ENCODE data around the gene PRKAR1B. TPM values are rescaled to one million over a fixed set of nuclear protein-coding genes. Genes with fewer than 3 reads are reported as not detected.
A peak's percentile ranks its signal among the peaks of the same experiment; 100 is the strongest.

Gene PRKAR1B
- total RNA-seq (10 to 100 TPM in 4 of 5 donors, 1 to 10 TPM in 1; 4.5 to 45.8 (median 15.2) TPM), polyA plus RNA-seq (1 to 10 TPM; 5.0 to 9.3 (median 7.8) TPM)
- long read RNA-seq, donor 1, partial matches to known transcripts, result 0 of 3 reads
- long read RNA-seq, donor 1, other reads (novel, unspliced or antisense), result 0 of 3 reads
- long read RNA-seq, donor 2, partial matches to known transcripts, result 0 of 4 reads
- long read RNA-seq, donor 2, other reads (novel, unspliced or antisense), result 0 of 4 reads
- long read RNA-seq, donor 3, partial matches to known transcripts, result 0 of 1 reads
- long read RNA-seq, donor 3, other reads (novel, unspliced or antisense), result 0 of 1 reads
- long read RNA-seq, donor 4, result 0 reads
- long read RNA-seq, donor 5, partial matches to known transcripts, result 0 of 3 reads
- long read RNA-seq, donor 5, other reads (novel, unspliced or antisense), result 0 of 3 reads
- long read RNA-seq, donor 6, transcript PRKAR1B-201 (11 exons, 2,007 nt), result major isoform, 8 of 85 reads
- long read RNA-seq, donor 6, partial matches to known transcripts, result 65 of 85 reads
- long read RNA-seq, donor 6, other reads (novel, unspliced or antisense), result 9 of 85 reads
- long read RNA-seq, donor 7, partial matches to known transcripts, result 0 of 6 reads
- long read RNA-seq, donor 7, other reads (novel, unspliced or antisense), result 0 of 6 reads
- long read RNA-seq, donor 8, transcript PRKAR1B-201 (11 exons, 2,007 nt), result major isoform, 7 of 12 reads
- long read RNA-seq, donor 8, partial matches to known transcripts, result 0 of 12 reads
- long read RNA-seq, donor 8, other reads (novel, unspliced or antisense), result 0 of 12 reads
- long read RNA-seq, donor 9, partial matches to known transcripts, result 0 of 2 reads
- long read RNA-seq, donor 9, other reads (novel, unspliced or antisense), result 0 of 2 reads
- long read RNA-seq, donor 10, partial matches to known transcripts, result 0 of 2 reads
- long read RNA-seq, donor 10, other reads (novel, unspliced or antisense), result 0 of 2 reads

DNA sequence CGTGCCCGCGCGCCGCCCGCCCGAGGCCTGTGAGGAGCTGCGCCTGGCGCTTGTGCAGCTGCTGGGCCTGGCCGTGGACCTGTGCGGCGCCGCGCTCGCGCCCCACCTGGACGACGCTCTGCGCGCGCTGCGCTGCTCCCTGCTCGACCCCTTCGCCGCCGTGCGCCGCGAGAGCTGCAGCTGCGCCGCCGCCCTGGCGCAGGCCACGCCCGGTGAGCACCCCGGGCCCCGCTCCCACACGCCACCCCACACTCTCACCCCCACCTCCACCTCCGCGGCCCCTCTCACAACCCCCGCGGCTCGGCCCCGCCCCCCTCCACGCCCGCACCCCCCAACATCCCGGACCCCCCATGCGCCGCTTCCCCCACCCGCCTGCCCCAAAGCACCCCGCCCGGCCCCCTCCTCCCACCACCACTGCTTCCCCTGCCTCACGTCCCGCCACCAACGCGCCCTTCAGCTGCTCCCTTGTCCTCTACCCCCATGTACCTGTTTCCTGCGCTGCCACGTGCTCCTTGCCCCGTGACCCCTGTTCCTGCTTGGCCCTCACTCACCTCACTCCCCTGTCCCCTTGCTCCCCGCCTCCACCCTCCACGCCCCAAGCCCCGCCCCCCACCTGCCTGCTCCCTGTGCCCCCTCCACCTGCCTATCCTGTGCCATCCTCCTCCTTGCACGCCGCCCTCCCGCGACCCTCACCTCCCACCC is at the start of gene PRKAR1B:
Gene PRKAR1B (minus strand): TSS at position 178 of the 702 bp plus-strand sequence. CDS start 15,776 bp downstream, outside the sequence.
- TF ChIP-seq POLR2AphosphoS5 (IDR thresholded peaks at IDR 0.05) (no peak), POLR2A (IDR thresholded peaks at IDR 0.05) (no peak), EP300 (IDR thresholded peaks at IDR 0.05) (no peak)
- TF ChIP-seq, protein P1, sequence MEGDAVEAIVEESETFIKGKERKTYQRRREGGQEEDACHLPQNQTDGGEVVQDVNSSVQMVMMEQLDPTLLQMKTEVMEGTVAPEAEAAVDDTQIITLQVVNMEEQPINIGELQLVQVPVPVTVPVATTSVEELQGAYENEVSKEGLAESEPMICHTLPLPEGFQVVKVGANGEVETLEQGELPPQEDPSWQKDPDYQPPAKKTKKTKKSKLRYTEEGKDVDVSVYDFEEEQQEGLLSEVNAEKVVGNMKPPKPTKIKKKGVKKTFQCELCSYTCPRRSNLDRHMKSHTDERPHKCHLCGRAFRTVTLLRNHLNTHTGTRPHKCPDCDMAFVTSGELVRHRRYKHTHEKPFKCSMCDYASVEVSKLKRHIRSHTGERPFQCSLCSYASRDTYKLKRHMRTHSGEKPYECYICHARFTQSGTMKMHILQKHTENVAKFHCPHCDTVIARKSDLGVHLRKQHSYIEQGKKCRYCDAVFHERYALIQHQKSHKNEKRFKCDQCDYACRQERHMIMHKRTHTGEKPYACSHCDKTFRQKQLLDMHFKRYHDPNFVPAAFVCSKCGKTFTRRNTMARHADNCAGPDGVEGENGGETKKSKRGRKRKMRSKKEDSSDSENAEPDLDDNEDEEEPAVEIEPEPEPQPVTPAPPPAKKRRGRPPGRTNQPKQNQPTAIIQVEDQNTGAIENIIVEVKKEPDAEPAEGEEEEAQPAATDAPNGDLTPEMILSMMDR (IDR thresholded peaks at IDR 0.05), result no peak
- H3K27me3 ChIP-seq, result no peaks in the 10 kb centered on the region
- H3K36me3 ChIP-seq, result peaks cover 3 to 39% (median 32%) of the 10 kb centered on the region in 4 donors
- DNase-seq, result peak in 1 of 2 donors; percentile 72
- WGBS, 5 donors, result 0 to 1% (median 1%) methylated on average over 5 to 63 of the region's 66 CpGs
- peak within 1 kb of the TSS; percentile 85 to 97 (median 94) for H3K4me3 ChIP-seq
- no peaks in the 10 kb centered on the region for H3K9me3 ChIP-seq
- peaks cover 16 to 46% (median 39%) of the 10 kb centered on the region in 4 donors for H3K4me1 ChIP-seq
- intact Hi-C loops (cut with DNase I; ENCODE audit: low total_unique reads), result no loop called here
- H3K27ac ChIP-seq, result peak within 1 kb of the TSS; percentile 54 to 89 (median 75)

DNA sequence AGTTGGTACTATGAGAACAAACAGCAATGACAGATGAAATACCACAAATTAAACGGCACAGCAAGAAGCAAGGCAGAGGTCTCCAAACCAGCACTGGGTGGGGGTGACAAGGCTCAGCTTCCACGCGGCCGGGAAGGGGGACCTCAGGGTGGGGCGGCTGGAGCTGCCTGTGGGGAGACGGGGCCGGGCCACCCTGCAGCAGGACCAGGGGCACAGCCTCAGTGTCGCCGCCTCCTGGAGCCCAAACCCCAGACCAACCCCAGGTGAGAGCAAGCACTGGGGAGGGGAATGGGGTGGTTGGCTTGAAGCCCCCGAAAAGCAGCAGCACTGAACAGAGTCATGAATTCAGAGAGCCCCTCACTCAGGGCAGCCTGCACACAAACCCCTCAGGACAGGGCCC is 49.3 kb upstream of the PRKAR1B start:
- no peak overlapping the region for H3K4me3 ChIP-seq
- H3K36me3 ChIP-seq, result peaks cover 0 to 91% (median 86%) of the 10 kb centered on the region in 4 donors
- DNase-seq, result no peak
- H3K4me1 ChIP-seq, result peaks cover 9 to 32% (median 16%) of the 10 kb centered on the region in 4 donors
- TF ChIP-seq POLR2AphosphoS5 (IDR thresholded peaks at IDR 0.05) (no peak), POLR2A (IDR thresholded peaks at IDR 0.05) (no peak), EP300 (IDR thresholded peaks at IDR 0.05) (no peak)
- TF ChIP-seq, protein P1 (IDR thresholded peaks at IDR 0.05), result no peak
- H3K27me3 ChIP-seq, result no peaks in the 10 kb centered on the region
- no peaks in the 10 kb centered on the region for H3K9me3 ChIP-seq
- 90 to 96% (median 94%) methylated on average over 9 to 10 of the region's 10 CpGs for WGBS, 5 donors
- H3K27ac ChIP-seq, result no peak overlapping the region
- intact Hi-C loops (cut with DNase I; ENCODE audit: low total_unique reads), result loop anchor here (10.0 kb wide), 1 partner anchor 452 kb away; no protein-coding TSS in a partner anchor

DNA sequence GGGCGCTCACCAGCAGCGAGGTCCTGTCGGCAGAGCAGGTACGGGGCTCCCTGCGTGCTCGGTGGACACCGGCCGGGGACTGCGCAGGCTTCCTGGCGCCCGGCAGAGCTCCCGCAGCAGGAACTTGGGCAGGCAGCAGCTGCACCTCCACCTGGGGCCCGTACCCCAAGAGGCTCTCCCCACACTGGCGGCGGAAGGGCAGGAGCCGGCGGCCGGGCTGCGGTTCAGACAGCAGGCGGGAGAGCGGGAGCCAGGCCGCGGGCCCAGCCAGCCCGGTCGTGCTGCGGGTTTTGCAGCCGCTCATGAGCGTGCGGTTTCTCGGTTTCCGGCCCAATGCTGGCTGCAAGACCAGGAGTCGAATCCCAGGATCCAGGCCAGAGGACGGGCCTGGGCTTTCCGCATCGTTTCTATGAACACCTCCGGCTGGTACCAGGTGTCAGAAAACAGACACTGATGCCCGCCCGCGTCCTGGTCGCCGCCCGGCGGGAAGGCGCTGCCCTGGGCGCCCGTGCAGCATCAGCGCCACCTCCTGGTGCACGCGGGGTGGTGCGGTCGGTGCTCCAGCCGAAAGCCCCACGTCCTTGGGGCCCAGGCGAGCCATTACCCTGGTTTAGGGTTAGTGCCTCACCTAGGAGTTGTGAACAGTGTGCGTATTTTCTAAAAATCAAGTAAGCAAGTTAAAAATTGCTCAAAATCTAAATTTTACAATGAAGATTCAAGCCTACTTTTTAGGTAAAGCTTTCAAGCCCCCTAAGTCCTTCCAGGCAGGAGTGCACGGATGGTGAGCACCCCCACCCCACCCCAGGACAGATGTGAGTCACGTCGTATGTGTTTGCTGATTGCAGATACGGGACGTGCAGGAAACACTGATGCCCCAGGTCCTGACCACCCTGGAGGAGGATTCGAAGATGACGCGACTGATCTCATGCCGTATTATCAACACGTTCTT is 47.4 kb upstream of the PRKAR1B start:
- peaks cover 0 to 78% (median 71%) of the 10 kb centered on the region in 4 donors for H3K36me3 ChIP-seq
- WGBS, 5 donors, result 61 to 77% (median 70%) methylated on average over 39 to 65 of the region's 65 CpGs

More for the DNA sequence above, 47.4 kb upstream of the PRKAR1B start:
- intact Hi-C loops (cut with DNase I; ENCODE audit: low total_unique reads), result loop anchor here (10.0 kb wide), 1 partner anchor 450 kb away; no protein-coding TSS in a partner anchor
- H3K9me3 ChIP-seq, result no peaks in the 10 kb centered on the region
- no peak overlapping the region for H3K4me3 ChIP-seq
- no peaks in the 10 kb centered on the region for H3K27me3 ChIP-seq
- H3K27ac ChIP-seq, result peak overlapping the region in 1 of 5 donors; percentile 90
- DNase-seq, result peak; percentile 72 to 84
- peaks cover 22 to 46% (median 31%) of the 10 kb centered on the region in 4 donors for H3K4me1 ChIP-seq
- TF ChIP-seq EP300 (IDR thresholded peaks at IDR 0.05), result no peak
- TF ChIP-seq POLR2AphosphoS5 (IDR thresholded peaks at IDR 0.05), result peak in 1 of 3 donors; percentile 67
- TF ChIP-seq, protein P1 (IDR thresholded peaks at IDR 0.05), result peak in 5 of 7 experiments; percentile 85 to 93 (median 92)

Data from stomach (tissue), 19 donors.